ENCODE measurements around the gene CFAP46. TPM values are rescaled to one million over a fixed set of nuclear protein-coding genes. Genes with fewer than 3 reads are reported as not detected.

The CFAP46 gene
- total RNA-seq, 1 donor, result under 0.01 TPM

DNA sequence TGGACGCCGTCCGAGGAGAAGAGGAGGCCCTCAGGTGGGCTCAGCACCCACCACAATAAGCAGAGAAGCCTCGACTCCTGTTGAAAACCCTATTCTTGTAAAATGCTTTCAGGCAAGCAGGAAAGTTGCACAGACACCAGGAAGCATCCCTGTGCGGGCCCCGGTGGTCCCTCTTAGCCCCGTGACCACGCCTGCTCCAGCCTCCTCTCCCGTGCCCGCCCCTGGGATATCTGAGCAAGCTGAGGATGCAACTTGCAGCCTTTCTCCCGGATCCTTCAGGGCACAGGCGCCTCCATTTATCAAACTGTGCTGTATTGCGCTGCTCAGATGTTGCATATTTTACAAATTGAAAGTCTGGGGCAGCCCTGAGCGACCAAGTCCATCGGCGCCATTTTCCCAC lies 72.7 kb downstream of the CFAP46 start:
- TF ChIP-seq, protein P1, sequence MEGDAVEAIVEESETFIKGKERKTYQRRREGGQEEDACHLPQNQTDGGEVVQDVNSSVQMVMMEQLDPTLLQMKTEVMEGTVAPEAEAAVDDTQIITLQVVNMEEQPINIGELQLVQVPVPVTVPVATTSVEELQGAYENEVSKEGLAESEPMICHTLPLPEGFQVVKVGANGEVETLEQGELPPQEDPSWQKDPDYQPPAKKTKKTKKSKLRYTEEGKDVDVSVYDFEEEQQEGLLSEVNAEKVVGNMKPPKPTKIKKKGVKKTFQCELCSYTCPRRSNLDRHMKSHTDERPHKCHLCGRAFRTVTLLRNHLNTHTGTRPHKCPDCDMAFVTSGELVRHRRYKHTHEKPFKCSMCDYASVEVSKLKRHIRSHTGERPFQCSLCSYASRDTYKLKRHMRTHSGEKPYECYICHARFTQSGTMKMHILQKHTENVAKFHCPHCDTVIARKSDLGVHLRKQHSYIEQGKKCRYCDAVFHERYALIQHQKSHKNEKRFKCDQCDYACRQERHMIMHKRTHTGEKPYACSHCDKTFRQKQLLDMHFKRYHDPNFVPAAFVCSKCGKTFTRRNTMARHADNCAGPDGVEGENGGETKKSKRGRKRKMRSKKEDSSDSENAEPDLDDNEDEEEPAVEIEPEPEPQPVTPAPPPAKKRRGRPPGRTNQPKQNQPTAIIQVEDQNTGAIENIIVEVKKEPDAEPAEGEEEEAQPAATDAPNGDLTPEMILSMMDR (IDR thresholded peaks at IDR 0.05; ENCODE audit: extremely low read depth, low read depth, low read length), result no peak
- no peak overlapping the region for H2AFZ ChIP-seq (ENCODE audit: low read length)
- H3K4me3 ChIP-seq (ENCODE audit: insufficient read depth, low read length), result no peak overlapping the region
- no peaks in the 10 kb centered on the region for H4K20me1 ChIP-seq (ENCODE audit: insufficient read depth, low read length)
- H3K79me2 ChIP-seq (ENCODE audit: insufficient read depth, low read length), result no peaks in the 10 kb centered on the region
- no peaks in the 10 kb centered on the region for H3K36me3 ChIP-seq (ENCODE audit: insufficient read depth, low read length)
- peak; percentile 38 for DNase-seq (ENCODE audit: insufficient read length, low spot score, missing footprints)
- H3K9me3 ChIP-seq (ENCODE audit: low read depth, low read length), result no peaks in the 10 kb centered on the region
- H3K4me1 ChIP-seq (ENCODE audit: insufficient read depth, low read length), result no peaks in the 10 kb centered on the region
- no peak overlapping the region for H3K27ac ChIP-seq (ENCODE audit: low read depth, low read length)
- no peak overlapping the region for H3K4me2 ChIP-seq (ENCODE audit: insufficient read depth, low read length)
- H3K27me3 ChIP-seq (ENCODE audit: insufficient read depth, low read length), result peaks cover 5% of the 10 kb centered on the region

DNA sequence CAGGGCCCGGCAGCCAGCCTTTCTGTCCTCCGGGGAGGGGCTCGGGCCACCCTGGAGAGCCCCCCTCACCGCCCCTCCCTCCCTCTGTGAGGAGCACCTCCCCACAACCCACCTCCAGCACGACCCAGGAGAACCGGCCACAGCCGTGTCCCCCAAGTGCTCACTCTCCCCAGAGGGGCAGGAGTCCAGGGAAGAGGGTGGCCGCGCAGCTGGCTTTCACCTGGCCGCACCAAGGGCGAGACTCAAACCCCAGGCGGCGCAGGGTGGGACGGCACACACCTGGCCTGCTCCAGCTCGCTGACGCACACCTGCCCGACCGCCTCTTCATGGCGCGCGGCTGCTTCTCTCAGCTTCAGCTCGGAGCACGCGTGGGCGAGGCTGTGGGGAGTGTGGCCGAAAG lies 73.4 kb downstream of the CFAP46 start:
- no peak overlapping the region for H2AFZ ChIP-seq (ENCODE audit: low read length)
- no peak overlapping the region for H3K4me2 ChIP-seq (ENCODE audit: insufficient read depth, low read length)
- no peaks in the 10 kb centered on the region for H3K9me3 ChIP-seq (ENCODE audit: low read depth, low read length)
- no peaks in the 10 kb centered on the region for H4K20me1 ChIP-seq (ENCODE audit: insufficient read depth, low read length)
- no peaks in the 10 kb centered on the region for H3K36me3 ChIP-seq (ENCODE audit: insufficient read depth, low read length)
- H3K79me2 ChIP-seq (ENCODE audit: insufficient read depth, low read length), result no peaks in the 10 kb centered on the region
- peak; percentile 32 for DNase-seq (ENCODE audit: insufficient read length, low spot score, missing footprints)
- no peak overlapping the region for H3K27ac ChIP-seq (ENCODE audit: low read depth, low read length)
- TF ChIP-seq, protein P1 (IDR thresholded peaks at IDR 0.05; ENCODE audit: extremely low read depth, low read depth, low read length), result no peak
- peaks cover 4% of the 10 kb centered on the region for H3K27me3 ChIP-seq (ENCODE audit: insufficient read depth, low read length)
- no peaks in the 10 kb centered on the region for H3K4me1 ChIP-seq (ENCODE audit: insufficient read depth, low read length)
- H3K4me3 ChIP-seq (ENCODE audit: insufficient read depth, low read length), result no peak overlapping the region

DNA sequence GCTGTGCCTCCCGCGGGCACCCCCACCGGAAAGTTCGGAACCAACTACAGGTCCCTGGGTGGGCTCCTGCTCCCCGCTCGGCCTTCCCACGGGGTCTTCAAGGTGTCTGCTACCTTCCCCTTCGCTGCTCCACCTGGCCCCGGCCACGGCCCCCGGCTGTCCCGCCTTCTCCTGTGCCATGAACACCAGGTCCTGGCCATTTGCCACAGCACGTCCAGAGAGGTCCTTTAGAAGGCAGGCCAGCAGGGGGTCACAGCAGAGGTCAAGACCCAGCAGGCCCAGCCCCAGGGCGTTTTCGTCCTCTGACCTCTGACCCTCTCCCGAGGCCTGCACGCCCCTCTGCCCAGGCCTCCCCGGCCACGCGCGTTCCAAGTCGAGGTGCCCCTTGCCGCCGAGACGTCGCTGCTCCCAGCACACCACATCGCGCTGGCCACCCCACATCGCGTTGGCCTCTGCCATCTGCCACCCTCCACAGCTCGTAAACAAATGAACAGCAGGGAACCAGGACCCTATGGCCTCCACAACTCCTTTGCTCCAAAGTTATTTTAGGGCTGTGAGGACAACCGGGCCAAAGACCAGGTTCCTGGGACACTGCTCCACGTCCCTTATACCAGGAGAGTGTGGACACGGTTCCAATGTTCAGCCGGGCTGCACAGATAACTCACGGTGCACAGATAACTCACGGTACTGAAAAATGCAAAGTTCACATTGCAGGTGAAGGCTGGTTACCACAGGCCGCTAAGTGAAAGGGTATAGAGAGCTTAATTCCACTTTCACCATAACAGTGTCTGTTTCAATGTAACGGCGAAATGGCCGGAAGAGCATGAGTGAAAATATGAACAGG lies 74.3 kb downstream of the CFAP46 start:
- Histone ChIP-seq H2AFZ (ENCODE audit: low read length) (no peak overlapping the region), H3K4me3 (ENCODE audit: insufficient read depth, low read length) (no peak overlapping the region), H3K4me1 (ENCODE audit: insufficient read depth, low read length) (no peaks in the 10 kb centered on the region), H3K9me3 (ENCODE audit: low read depth, low read length) (no peaks in the 10 kb centered on the region), H3K36me3 (ENCODE audit: insufficient read depth, low read length) (no peaks in the 10 kb centered on the region), H3K79me2 (ENCODE audit: insufficient read depth, low read length) (no peaks in the 10 kb centered on the region), H4K20me1 (ENCODE audit: insufficient read depth, low read length) (no peaks in the 10 kb centered on the region), H3K4me2 (ENCODE audit: insufficient read depth, low read length) (no peak overlapping the region), H3K27me3 (ENCODE audit: insufficient read depth, low read length) (no peaks in the 10 kb centered on the region), H3K27ac (ENCODE audit: low read depth, low read length) (no peak overlapping the region)
- DNase-seq (ENCODE audit: insufficient read length, low spot score, missing footprints), result peak; percentile 60
- TF ChIP-seq, protein P1 (IDR thresholded peaks at IDR 0.05; ENCODE audit: extremely low read depth, low read depth, low read length), result no peak

DNA sequence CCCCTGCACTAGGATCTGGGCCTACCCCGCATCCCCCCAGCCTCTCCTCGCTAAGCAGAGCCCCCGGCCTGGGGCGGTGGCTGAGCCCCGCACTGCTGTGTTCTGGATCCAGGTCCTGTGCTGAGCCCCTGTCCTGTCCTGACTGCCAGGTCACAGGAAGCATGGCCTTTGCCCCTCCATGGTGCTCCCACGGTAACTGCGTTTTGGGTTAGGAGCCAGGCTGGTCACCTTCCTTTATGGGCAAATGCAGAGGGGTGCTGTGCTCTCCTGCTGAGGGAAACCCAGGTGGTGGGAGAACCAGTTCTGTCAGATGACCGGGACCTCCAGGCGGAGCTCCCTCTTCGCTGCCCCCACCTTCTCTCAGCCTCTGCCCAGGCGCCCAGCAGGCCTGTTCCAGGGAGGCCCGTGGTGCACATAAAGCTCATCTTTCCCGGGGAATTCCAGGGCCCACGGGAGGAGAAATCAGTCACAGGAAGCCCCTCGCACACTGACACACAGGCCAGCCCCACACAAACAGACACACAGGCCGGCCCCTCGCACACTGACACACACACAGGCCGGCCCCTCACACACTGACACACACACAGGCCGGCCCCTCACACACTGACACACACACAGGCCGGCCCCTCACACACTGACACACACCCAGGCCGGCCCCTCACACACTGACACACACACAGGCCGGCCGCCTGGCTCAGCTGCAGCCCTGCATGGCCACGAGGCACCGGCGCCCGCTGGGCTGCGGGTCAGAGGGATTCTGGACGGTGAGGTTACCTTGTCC lies 75.6 kb downstream of the CFAP46 start:
- Histone ChIP-seq H3K4me1 (ENCODE audit: insufficient read depth, low read length) (no peaks in the 10 kb centered on the region), H3K4me3 (ENCODE audit: insufficient read depth, low read length) (no peak overlapping the region), H3K27me3 (ENCODE audit: insufficient read depth, low read length) (peaks cover under 1% of the 10 kb centered on the region)

More for the DNA sequence above, 75.6 kb downstream of the CFAP46 start:
- H4K20me1 ChIP-seq (ENCODE audit: insufficient read depth, low read length), result no peaks in the 10 kb centered on the region
- no peaks in the 10 kb centered on the region for H3K9me3 ChIP-seq (ENCODE audit: low read depth, low read length)
- TF ChIP-seq, protein P1 (IDR thresholded peaks at IDR 0.05; ENCODE audit: extremely low read depth, low read depth, low read length), result no peak
- peak; percentile 85 for DNase-seq (ENCODE audit: insufficient read length, low spot score, missing footprints)
- no peaks in the 10 kb centered on the region for H3K79me2 ChIP-seq (ENCODE audit: insufficient read depth, low read length)
- H3K4me2 ChIP-seq (ENCODE audit: insufficient read depth, low read length), result no peak overlapping the region
- no peaks in the 10 kb centered on the region for H3K36me3 ChIP-seq (ENCODE audit: insufficient read depth, low read length)
- no peak overlapping the region for H3K27ac ChIP-seq (ENCODE audit: low read depth, low read length)
- no peak overlapping the region for H2AFZ ChIP-seq (ENCODE audit: low read length)
